GM19395 (cell line): Measurements from ENCODE around the gene NMNAT2.

Experiments used
- ATAC-seq: cut with Tn5 transposase; IDR thresholded peaks from one replicate; pipeline ENCODE4 v1.9.1; 2021; ENCODE audit warnings: mild to moderate bottlenecking, moderate library complexity; ENCODE audit not compliant: unreplicated experiment

NMNAT2 gene

DNA sequence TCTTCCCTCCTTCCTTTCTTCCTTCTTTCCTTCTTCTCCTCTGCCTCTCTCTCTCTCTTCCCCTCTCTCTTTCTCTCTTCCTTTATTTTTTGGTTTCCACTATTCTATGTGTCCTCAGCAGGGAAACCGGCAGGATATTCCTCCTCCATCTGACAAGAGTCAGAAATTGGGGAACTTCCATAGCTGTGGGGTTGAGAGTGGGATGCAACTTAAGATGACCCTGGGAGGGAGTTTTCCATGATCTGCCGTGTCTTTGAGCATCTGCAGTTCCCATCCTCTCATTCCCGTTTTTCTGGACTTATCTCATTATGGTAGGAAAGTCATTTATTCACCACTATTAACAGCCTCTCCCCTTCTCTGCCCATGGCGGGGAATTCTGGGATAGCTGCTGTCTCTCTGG is 98.6 kb downstream of the NMNAT2 start:
- no peak for ATAC-seq

DNA sequence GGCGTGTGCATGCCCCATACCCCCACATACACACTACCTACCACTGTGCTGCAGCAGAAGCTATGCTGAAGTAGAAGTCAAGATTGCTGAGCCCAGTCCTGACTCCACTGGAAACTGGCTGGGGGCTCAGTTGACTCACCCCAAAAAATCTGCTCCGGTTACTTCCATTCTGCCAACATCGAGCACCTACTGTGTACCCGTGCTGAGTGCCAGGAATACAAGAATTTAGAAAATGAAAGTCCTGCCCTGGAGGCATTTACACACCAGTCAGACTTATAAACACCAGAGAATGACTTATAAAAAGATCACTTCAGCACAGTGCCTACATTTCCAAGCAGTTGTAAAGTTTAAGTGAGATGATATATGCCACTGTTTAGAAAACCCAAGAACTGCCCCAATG is 99.1 kb downstream of the NMNAT2 start:
- ATAC-seq, result no peak

DNA sequence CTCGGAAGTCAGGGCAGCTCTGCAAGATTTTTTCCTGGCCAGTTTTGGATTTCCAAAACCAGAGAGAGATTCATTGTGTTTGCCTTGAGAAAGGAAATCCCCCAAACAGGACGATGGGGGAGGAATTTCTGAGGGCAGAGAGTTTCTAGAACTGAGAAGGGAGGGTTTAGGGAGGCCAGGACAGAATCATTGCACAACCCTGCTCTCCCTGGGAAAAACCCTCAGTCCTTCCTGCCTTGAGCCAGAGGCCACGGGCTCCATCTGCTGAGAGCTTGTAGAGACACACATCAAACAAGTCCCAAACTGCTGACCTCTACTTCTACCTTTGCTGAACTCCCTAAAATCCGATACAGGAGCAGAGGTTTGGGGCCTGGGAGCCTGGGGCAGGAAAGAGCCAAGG is 99.7 kb downstream of the NMNAT2 start:
- ATAC-seq, result peak; percentile 74

DNA sequence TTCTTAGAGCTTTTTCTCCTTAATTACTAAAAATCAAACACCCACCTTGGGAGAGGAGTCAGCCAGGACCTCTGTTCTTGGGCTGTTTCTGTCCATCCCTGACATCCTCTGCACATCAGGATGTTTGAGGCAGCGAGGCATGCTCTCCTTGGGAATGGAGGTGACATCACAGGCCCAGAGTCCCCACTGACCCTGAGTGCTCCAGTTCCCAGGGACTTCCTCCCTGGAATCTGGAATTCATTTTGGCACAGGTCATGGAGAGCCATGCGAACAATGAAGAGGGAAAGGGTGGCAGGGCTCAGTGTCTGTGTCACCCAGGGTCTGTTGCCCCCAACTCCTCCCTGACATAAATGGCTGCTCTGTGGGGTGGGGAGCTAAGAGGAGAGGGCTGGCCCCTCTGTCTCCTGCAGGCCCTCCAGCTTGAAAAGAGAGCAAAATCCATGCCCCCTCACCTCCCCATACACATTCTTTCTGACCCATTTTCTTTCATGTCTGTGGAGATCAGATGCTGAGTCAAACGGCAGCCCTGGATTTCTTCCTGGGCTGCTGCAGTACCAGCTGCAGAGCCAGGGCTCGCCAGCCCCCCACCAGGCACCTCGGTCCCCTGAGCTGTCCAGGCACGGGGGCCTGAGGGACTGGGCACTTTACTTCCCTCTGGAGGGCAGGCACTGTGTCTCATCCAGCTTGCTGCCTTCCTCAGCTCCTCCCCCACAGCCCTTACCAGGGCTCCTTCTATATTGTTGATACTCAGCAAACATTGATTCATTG is 102.0 kb downstream of the NMNAT2 start:
- ATAC-seq, result no peak

DNA sequence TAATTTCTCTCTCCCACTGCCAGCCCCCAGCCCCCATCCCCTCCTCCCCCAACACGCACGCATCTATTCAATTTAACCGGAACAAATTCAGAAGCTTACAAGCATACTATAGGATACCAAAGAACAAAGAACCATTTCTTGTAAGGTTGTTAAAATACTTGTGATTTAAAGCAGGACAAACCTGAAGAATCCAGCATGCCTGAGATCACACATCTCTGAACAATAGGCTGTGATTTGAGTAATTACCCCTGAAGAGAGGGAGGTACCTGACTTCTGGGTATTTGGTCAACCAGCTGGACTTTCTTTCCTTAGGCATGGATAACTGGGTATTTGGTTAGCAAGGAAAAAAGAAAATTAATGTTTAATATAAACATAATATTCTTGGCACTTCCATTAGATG is 105.1 kb downstream of the NMNAT2 start:
- no peak for ATAC-seq

DNA sequence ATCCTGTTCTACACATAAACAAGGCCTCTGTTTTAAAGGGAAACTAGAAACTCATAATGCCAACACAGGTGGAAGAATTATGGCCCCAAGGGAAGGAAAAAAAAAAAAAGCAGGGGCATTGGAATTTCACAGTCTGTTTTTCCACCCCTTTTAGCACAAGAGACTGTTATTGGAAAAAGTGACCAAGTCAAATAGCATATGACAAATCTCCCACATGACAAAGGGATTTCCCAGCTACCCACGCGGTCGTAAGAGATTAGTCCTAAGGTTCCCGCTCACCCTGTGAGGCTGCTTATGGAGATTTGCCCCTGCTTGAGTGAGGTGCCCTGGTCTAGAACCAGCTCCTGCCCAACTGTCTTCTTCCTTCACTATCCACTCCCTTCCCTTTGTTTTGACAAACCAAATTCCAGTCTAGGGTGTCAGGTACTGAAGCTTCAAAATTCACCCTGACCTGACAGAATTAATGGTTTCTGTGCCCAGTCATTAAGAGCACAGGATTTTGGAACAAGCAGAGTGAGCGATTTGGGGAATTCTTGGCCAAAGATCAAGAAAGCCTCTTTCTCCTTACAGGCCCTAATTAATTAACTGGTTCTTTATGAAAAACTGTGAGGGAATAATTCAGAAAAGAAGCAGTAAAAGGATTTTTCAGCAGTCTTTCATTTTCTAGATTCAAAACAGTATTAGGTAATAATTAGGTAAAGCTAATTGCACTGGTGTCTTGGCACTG is 107.3 kb downstream of the NMNAT2 start:
- no peak for ATAC-seq

DNA sequence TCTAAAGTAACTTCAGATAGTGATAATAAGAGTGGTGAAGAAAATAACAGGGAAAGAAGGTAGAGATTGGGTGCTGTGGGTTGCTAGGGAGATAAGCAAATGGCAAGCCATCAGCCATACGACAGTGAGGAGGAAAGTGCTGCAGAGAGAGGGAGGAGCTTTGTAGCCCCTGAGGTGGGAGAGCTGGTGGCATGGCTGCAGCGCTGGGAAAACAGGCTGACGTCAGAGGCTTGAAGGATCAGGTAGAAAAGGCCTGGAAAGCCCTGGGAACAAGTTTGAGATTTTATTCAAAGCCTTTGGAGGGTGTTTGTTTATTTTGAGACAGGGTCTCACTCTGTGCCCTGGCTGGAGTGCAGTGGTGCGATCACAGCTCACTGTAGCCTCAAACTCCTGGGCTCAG is 109.5 kb downstream of the NMNAT2 start:
- no peak for ATAC-seq

DNA sequence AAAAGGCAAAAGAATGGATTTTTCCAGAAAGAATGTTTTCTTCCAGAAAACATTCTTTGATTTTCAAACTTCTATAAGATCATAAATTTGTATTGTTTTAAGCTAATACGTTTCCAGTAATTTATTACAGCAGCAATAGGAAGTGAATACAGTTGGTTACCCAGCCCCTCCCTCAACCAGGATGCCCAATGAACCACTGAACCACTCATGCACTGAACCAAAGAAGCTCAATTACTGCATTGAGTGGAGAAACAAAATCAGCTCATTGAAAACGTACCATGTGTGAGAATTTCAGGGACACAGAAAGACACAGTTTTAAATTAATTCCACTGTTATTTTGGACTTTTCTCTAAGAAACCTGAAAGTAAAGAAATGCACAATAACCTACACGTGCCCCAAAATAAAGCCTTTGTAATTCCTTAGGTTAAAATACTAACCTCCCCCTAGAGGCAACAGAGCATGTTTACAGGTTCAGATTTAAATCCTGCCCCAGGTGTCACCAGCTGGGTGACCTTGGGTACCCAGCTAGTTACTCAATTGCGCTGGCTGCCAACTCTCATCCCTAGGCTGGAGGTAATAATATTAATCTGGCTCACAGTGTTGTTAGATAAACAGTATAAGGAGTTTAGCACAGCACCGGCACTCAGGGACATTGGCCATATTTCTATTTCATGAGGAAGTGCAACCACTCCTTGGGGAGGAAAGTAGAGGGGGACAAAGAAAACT is 111.7 kb downstream of the NMNAT2 start:
- no peak for ATAC-seq

DNA sequence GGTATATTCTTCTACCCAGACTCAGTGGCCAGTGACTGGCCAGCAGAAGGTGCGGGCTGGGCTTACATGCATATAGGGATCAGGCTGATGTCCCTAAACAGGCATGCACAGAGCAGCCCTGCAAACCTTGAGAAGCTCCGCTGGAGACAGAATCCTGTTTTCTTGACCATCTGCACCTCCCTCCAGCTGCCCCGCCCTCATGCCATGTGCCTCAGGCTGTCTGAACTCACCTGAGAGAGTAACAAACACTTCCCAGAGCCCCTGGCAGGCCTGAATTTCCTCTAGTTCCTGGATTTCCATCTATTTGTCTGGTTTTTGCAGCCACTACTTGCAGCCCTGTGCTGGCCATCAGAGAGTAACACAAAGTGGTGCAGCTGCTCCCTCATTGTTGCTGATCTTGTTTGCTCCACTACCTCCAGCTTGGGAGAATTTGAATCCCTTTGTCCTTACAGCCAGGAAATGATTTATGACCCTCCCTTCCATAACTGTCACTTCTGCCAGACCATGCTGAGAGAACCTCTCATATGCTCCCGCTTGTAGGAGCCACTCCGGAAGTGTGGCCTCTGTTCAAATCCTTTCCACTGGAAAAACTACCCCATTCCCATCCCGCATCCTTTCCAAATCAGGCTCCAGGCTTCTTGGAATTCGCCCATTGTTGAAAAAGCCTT is 113.6 kb downstream of the NMNAT2 start:
- ATAC-seq, result no peak

DNA sequence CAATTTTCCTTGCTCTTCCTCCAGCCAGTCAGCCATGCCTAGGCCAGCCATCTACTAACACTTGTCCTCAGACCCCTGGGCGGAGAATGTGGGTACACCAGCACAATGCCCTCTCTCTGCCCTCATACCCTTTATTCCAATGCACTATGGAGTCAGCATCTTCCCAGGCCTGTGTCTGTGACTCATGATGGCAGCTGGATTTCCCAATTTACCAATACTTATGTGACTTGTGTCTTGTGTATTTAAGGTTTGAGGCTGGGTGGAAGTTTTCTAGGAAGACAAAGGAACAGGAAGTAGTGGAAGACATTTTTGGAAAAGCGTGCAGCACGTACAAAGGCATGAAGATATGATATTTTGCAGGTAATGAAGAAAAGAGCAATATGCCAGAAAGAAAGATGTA is 114.3 kb downstream of the NMNAT2 start:
- ATAC-seq, result no peak

DNA sequence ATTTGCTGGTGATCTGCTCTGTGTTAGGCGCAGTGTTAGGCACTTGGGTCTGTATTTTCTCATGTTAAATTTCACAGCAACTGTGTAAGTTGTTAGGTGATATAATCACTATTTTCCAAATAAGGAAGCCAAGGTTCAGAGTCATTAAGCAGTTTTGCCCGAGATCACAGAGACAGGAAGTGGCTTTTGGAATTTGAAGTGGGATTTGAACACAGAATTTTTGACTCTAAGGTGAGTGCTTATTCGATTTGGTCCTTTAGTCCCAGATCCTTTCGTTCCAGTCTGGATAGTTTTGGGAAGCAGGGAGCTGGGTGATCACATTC is 114.9 kb downstream of the NMNAT2 start:
- no peak for ATAC-seq

DNA sequence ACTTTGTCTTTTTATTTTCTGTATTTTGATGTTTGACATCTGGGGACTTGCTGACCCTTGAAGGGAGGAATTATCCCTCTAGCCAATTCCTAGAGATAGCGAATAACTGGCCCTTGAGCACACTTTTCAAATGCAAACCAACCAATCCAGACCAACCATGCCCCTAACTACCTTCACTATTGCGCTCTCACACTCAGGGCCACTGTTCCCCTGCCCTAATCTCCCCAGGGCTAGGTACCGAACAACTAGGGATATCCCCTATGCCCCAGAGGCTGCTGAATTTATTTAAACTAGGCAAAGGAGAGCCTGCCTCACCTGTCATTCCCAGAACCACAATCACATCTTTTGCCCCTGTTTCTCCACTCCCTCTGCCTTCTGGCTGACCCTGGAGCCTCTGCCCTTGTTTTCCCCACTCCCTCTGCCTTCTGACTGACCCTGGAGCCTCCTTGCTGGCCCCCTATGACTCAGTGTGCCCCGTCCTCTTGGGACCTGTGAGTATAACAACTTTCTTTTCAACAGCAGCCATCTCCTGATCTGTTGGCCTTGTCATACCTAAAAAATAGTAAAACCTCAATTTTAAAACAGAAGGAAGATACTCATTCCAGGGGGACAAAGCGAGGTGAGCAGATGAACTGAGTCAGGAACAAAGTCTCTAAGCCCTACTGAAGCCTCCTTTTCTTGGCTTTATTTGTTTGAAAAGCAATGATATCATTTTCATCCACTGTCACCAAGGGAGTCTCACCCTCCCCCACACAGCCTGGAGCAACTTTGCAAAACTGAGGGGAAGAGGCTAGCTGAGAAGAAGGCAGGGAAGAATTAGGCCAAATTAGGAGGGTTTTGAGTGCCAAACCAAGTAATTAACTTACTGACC is 115.5 kb downstream of the NMNAT2 start:
- ATAC-seq, result no peak

DNA sequence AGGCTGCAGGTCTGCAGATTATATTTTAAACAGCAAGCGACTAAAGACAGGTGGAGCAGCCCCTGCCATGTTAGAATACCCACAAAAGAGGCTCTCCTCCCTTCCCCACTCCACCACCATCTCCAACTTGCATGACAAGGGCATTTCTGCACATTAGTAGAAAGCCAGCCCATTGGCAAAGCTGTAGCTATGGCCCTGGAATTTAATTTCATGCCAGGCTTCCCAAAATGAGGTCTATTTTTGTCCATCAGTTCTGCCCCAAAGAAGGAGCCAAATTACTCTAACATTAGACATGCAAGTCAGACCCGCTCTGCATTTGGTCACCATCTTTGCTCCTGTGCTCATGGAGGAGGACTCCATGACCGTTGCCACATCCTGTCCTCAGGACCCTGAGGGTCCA is 116.9 kb downstream of the NMNAT2 start:
- ATAC-seq, result no peak

DNA sequence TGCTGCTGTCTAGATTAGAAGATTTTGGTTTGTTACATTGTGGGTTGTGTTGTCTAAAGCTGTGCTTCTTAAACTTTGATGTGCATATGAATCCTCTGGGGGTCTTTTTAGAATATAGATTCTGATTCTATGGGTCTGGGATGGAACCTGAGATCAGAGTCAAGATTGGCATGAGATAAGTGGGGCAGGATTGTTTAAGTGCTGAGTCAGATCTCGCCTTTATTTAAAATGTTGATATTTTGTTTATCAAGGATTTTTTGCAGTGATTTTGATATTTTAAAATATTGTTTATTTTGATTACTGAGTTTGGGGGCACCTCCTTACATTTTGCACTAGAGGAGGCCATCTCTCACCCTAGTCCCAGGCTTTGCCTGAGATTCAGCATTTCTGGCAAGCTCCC is 117.4 kb downstream of the NMNAT2 start:
- no peak for ATAC-seq

DNA sequence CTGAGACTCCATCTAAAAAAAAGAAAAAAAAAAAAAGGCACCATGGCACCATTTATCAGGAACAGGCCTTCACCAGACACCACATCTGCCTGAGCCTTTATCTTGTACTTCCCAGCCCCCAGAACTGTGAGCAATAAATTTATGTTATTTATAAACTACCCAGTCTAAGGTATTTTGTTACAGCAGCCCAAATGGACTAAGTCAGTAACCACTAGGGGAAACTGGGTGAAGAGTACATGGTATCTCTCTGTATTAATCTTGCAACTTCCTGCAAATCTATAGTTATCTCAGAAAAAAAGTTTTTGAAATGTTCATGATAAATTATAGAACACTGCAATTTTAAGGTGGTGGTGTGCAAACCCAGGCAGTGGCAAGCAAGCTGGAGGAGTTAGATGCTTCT is 117.8 kb downstream of the NMNAT2 start:
- no peak for ATAC-seq

DNA sequence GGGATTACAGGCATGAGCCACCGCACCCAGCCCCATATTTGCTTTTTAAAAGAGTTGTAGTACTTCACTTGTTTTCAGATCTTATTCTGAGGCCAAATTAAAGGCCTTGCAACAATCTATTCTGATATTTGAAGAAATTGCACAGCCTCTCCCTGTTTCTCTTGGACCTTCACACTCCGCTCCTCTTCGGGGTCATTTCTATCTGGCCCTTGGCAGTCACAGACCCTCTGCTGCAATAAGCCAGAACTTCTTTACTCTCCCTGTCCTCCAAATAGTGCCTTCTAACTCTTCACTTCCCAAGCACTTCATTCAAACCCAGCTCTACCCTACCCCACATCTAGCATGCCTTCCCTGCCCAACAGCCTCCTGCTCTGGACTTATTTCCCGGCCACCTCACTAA is 121.4 kb downstream of the NMNAT2 start:
- ATAC-seq, result no peak

DNA sequence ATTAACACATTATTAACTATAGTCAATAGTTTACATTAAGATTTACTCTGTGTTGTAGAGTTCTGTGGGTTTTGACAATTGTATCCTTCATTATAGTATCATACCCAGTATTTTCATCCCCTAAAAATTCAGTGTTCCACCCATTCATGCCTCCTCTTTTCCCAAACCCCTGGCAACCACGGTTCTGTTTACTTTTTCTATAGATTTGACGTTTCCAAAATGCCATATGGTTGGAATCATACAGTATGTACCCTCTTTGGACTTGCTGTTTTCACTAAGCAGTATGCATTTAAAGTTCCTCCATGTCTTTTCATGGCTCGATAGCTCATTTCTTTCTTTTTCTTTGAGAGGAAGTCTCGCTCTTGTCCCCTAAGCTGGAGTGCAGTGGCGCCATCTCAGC is 122.7 kb downstream of the NMNAT2 start:
- ATAC-seq, result no peak

DNA sequence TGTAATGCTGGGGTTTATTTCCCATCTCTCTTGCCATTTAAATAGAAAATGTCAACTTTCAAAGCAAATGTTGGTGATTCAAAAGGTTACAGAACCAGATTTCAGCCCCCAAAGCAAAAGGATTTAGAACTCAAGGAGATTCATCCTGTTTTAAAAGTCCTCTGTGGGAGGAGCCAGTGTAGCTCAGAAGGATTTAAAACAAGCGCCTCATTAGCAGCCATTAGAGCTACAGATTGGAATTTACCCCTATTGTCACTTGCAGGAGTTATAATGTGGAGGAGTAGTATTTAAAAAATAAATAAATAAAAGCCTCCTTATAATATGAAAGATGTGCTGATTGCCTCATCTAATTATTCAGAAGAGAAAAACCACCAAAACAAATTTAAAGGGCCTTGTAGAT is 124.3 kb downstream of the NMNAT2 start:
- no peak for ATAC-seq

DNA sequence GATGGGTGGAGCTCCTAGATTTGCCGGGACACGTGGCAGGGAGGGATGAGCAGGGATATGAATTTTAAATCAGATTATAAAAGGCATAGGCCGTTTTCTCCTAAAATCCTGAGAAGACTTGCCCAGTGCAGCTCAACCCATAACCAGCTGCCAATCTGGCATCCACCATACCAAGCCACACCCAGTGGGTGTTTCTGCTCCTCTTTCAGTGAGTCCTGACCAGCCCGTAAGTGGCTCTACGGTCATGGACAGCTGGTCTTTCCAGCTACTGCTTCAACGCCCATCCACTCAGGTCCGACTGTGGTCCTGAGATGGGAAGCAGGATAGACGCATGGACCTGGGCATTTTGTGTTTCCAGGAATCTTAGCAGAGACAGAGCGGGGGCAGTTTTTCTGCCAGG is 124.9 kb downstream of the NMNAT2 start:
- ATAC-seq, result no peak

DNA sequence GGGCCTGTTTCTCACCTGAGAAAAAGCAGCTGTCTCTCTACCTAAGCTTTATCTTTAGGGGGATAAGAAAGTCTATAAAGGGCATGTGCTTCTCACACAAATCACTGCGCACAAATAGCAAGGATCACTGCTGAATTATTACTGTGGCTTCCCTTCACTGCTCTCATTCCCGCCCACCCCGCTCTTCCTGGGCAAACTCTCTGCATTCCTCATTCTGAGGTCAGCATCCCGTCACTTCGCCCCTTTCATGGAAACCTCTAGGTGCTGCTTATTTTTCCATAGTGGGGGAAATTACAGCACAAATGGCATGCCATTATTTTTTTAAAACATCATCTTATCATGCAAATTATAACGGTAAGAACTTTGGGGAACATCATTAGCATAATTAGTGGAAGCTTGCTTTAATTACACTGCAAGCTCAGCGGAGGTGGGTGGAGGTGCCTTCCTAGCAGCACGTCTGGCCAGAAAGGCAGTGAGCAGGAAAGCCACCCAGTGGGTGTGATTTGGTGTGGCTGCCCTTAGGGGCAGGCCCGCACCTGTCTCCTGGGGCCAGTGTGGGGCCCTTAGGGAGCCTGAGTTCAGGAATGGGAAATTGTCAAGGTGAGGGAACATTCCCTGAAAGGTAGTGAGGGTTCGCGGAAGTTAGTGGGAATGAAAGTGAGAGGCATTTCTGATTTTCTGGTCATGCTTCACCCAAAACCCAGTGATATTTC is 126.2 kb downstream of the NMNAT2 start:
- ATAC-seq, result no peak
